ENCODE measurements around the gene AGAP1. TPM values are rescaled to one million over a fixed set of nuclear protein-coding genes. Genes with fewer than 3 reads are reported as not detected.

The AGAP1 gene
- total RNA-seq, 1 donor from 2014 or later = 39.0 TPM

DNA sequence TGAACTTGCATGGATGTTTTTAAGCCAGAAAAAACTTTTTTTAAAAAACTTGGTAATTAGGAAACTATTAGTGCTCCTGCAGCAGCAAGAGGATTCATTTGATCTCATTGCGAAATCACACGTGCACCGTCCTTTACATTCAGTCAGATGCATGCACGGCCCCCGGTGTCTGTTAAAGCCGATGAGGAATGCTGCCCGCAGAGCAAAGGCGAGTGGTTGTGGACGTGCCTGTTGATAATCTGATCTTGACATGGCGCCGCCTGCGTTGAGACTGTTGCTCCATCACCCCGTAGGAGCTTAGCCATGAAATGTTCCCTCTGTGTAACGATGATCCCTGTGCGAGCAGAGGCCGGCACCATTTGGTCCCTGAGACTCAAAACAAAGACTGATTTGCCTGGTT, 374.4 kb downstream of the AGAP1 start:
- no peak overlapping the region for H3K4me3 Mint-ChIP-seq (ENCODE audit: unreplicated experiment)
- no peaks in the 10 kb centered on the region for H3K27me3 Mint-ChIP-seq (ENCODE audit: low read depth)
- peaks cover 15% of the 10 kb centered on the region for H3K36me3 Mint-ChIP-seq (ENCODE audit: low read depth)
- no peak overlapping the region for H3K27ac Mint-ChIP-seq (ENCODE audit: unreplicated experiment)
- H3K9me3 Mint-ChIP-seq (ENCODE audit: low read depth) = peaks cover 6% of the 10 kb centered on the region
- no peak for TF ChIP-seq CTCF (IDR thresholded peaks at IDR 0.05)
- peaks cover 4% of the 10 kb centered on the region for H3K4me1 Mint-ChIP-seq (ENCODE audit: low read depth)
- DNase-seq (ENCODE audit: low spot score) = no peak

- H3K27ac Mint-ChIP-seq (ENCODE audit: unreplicated experiment) = no peak overlapping the region
- peaks cover 4% of the 10 kb centered on the region for H3K4me1 Mint-ChIP-seq (ENCODE audit: low read depth)
- peaks cover 6% of the 10 kb centered on the region for H3K9me3 Mint-ChIP-seq (ENCODE audit: low read depth)
- no peak overlapping the region for H3K4me3 Mint-ChIP-seq (ENCODE audit: unreplicated experiment)
- H3K27me3 Mint-ChIP-seq (ENCODE audit: low read depth) = no peaks in the 10 kb centered on the region
- DNase-seq (ENCODE audit: low spot score) = no peak
- TF ChIP-seq CTCF (IDR thresholded peaks at IDR 0.05) = no peak
- peaks cover 15% of the 10 kb centered on the region for H3K36me3 Mint-ChIP-seq (ENCODE audit: low read depth)
Observed at GRCh38 chr2:235868645-235869044, 374.8 kb downstream of the AGAP1 start.

GRCh38 chr2:235870515-235870914, 376.7 kb downstream of the AGAP1 start:
- no peak overlapping the region for H3K27ac Mint-ChIP-seq (ENCODE audit: unreplicated experiment)

GRCh38 chr2:235876099-235876679, 382.3 kb downstream of the AGAP1 start:
- Mint-ChIP-seq H3K4me3 (ENCODE audit: unreplicated experiment) (no peak overlapping the region), H3K4me1 (ENCODE audit: low read depth) (no peaks in the 10 kb centered on the region), H3K36me3 (ENCODE audit: low read depth) (peaks cover 4% of the 10 kb centered on the region), H3K27ac (ENCODE audit: unreplicated experiment) (no peak overlapping the region), H3K27me3 (ENCODE audit: low read depth) (no peaks in the 10 kb centered on the region), H3K9me3 (ENCODE audit: low read depth) (peaks cover 3% of the 10 kb centered on the region)
- no peak for DNase-seq (ENCODE audit: low spot score)
- no peak for TF ChIP-seq CTCF (IDR thresholded peaks at IDR 0.05)

More at GRCh38 chr2:235870515-235870914, 376.7 kb downstream of the AGAP1 start:
- Mint-ChIP-seq H3K4me1 (ENCODE audit: low read depth) (peaks cover 4% of the 10 kb centered on the region), H3K4me3 (ENCODE audit: unreplicated experiment) (no peak overlapping the region), H3K36me3 (ENCODE audit: low read depth) (peaks cover 15% of the 10 kb centered on the region), H3K27me3 (ENCODE audit: low read depth) (no peaks in the 10 kb centered on the region), H3K9me3 (ENCODE audit: low read depth) (peaks cover 6% of the 10 kb centered on the region)
- no peak for DNase-seq (ENCODE audit: low spot score)
- TF ChIP-seq CTCF (IDR thresholded peaks at IDR 0.05) = no peak

DNA sequence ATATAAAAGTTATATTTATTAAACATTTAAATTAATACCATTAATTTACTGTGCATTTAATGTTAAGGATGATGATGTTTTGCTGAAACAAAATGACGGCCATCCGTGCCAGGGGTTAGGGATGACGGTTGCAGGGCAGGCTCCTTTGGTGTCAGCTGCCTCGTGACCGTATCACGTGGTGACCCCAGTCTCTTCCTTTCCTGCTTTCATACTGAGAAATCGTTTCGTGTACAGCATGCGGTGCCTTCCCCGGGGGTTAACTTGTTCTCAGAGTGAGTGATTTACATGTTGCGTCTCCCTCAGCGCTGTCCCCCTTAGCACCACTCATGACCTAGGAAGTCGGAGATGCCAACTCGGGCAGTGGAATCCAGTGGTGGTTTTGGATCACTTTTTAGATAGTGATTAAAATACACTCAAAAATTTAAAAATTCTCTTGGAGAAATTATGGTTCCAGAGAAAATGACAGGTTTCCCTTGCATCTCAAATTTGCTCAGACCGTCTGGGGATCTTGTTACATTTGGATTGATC, 383.5 kb downstream of the AGAP1 start:
- no peak for DNase-seq (ENCODE audit: low spot score)
- H3K36me3 Mint-ChIP-seq (ENCODE audit: low read depth) = no peaks in the 10 kb centered on the region
- H3K27ac Mint-ChIP-seq (ENCODE audit: unreplicated experiment) = no peak overlapping the region

More for the DNA sequence above, 383.5 kb downstream of the AGAP1 start:
- Mint-ChIP-seq H3K4me1 (ENCODE audit: low read depth) (no peaks in the 10 kb centered on the region), H3K4me3 (ENCODE audit: unreplicated experiment) (no peak overlapping the region), H3K27me3 (ENCODE audit: low read depth) (no peaks in the 10 kb centered on the region), H3K9me3 (ENCODE audit: low read depth) (no peaks in the 10 kb centered on the region)
- TF ChIP-seq CTCF (IDR thresholded peaks at IDR 0.05) = no peak
